IMR-90 (cell line): ENCODE results near the gene ARID5A. TPM values are rescaled to one million over a fixed set of nuclear protein-coding genes. Genes with fewer than 3 reads are reported as not detected.

Experiments
- ATAC-seq: fragments of 200-7000 bp; cut with Tn5 transposase; 2 replicates; pipeline ENCODE4 v1.9.1; 2020; ENCODE audit warnings: low read depth, mild to moderate bottlenecking, moderate library complexity
- BruUV-seq: library from RNA; stranded (reverse); fragments of 400-500 nt; replicated peaks from 2 replicates; lab custom pipeline; 2021; lab: Mats Ljungman, UMichigan
- CTCF ChIA-PET: fragments of 300-600 bp; formaldehyde crosslinking; extraction: SDS; loops from one replicate; lab custom pipeline; 2021; ENCODE audit warnings: antibody characterized with exemption; lab: Yijun Ruan, JAX
- POLR2A ChIA-PET: fragments of 300-600 bp; sonication (Branson Sonifier 250); formaldehyde crosslinking; loops from one replicate; lab custom pipeline; 2022; ENCODE audit warnings: antibody characterized with exemption; ENCODE audit not compliant: unreplicated experiment; lab: Charles Lee
- DNase-seq: peaks from one replicate; pipeline ENCODE4 v3.0.0; 2013
- H2AFZ ChIP-seq: replicated peaks from 2 replicates; pipeline ENCODE3; 2013; ENCODE audit warnings: low read length, mild to moderate bottlenecking; ENCODE audit not compliant: poor library complexity
- H2AK5ac ChIP-seq: 2 replicates; pipeline ENCODE4 v1.6.1; 2013; ENCODE audit warnings: low read depth, low read length, inconsistent platforms
- H2AK9ac ChIP-seq: replicated peaks from 2 replicates; pipeline ENCODE3; 2013; ENCODE audit warnings: mild to moderate bottlenecking, low read depth, low read length, moderate library complexity; ENCODE audit not compliant: poor library complexity
- H2BK120ac ChIP-seq: 2 replicates; pipeline ENCODE4 v1.6.1; 2013; ENCODE audit warnings: low read depth, low read length, inconsistent platforms
- H2BK15ac ChIP-seq: 3 replicates; pipeline ENCODE4 v1.6.1; 2013; ENCODE audit warnings: low read depth, low read length, inconsistent platforms
- H2BK20ac ChIP-seq: 2 replicates; pipeline ENCODE4 v1.6.1; 2013; ENCODE audit warnings: low read depth, mild to moderate bottlenecking, inconsistent platforms, low read length, moderate library complexity
- H2BK5ac ChIP-seq: 2 replicates; pipeline ENCODE4 v1.6.1; 2013; ENCODE audit warnings: mild to moderate bottlenecking, low read depth, low read length, inconsistent platforms; ENCODE audit not compliant: poor library complexity, severe bottlenecking
- H3K14ac ChIP-seq: replicated peaks from 2 replicates; pipeline ENCODE4 v1.6.1; 2013; ENCODE audit warnings: low read depth, low read length, inconsistent platforms
- H3K18ac ChIP-seq: 2 replicates; pipeline ENCODE4 v1.6.1; 2013; ENCODE audit warnings: low read depth, low read length, control low read depth
- H3K23ac ChIP-seq: 2 replicates; pipeline ENCODE4 v1.6.1; 2013; ENCODE audit warnings: low read depth, low read length, inconsistent platforms
- H3K27ac ChIP-seq: 2 replicates; pipeline ENCODE4 v1.5.1; 2013; ENCODE audit warnings: mild to moderate bottlenecking, control low read depth, low read length; ENCODE audit not compliant: insufficient read depth
- H3K27me3 ChIP-seq: 2 replicates; pipeline ENCODE4 v1.6.1; 2013; ENCODE audit warnings: low read length; ENCODE audit not compliant: control insufficient read depth, insufficient read depth
- H3K36me3 ChIP-seq: 2 replicates; pipeline ENCODE4 v1.6.1; 2013; ENCODE audit warnings: low read length, mixed read lengths; ENCODE audit not compliant: control insufficient read depth, insufficient read depth
- H3K4ac ChIP-seq: 2 replicates; pipeline ENCODE4 v1.6.1; 2013; ENCODE audit warnings: low read depth, low read length, inconsistent platforms
- H3K4me1 ChIP-seq: 2 replicates; pipeline ENCODE4 v1.6.1; 2013; ENCODE audit warnings: low read length, mixed read lengths; ENCODE audit not compliant: control insufficient read depth, insufficient read depth
- H3K4me2 ChIP-seq: 2 replicates; pipeline ENCODE4 v1.6.1; 2013; ENCODE audit warnings: low read depth, mild to moderate bottlenecking, control low read depth, low read length, moderate library complexity
- H3K4me3 ChIP-seq: 2 replicates; pipeline ENCODE4 v1.5.1; 2013; ENCODE audit warnings: low read depth, mild to moderate bottlenecking, control low read depth, low read length, moderate library complexity; ENCODE audit not compliant: insufficient read depth
- H3K56ac ChIP-seq: 2 replicates; pipeline ENCODE4 v1.6.1; 2013; ENCODE audit warnings: low read length, inconsistent platforms; ENCODE audit not compliant: insufficient read depth; ENCODE audit errors: extremely low read depth
- H3K79me1 ChIP-seq, 2 experiments: 2 replicates each; pipeline ENCODE4 v1.6.1; 2013; ENCODE audit warnings: low read length in 2 of 2, inconsistent platforms in 1 of 2, low read depth in 1 of 2
- H3K9ac ChIP-seq: 2 replicates; pipeline ENCODE4 v1.6.1; 2013; ENCODE audit warnings: low read depth, low read length, control low read depth
- H3K9me1 ChIP-seq: 2 replicates; pipeline ENCODE4 v1.6.1; 2013; ENCODE audit warnings: low read length, inconsistent platforms; ENCODE audit not compliant: insufficient read depth
- H3K9me3 ChIP-seq: 2 replicates; pipeline ENCODE4 v1.6.1; 2013; ENCODE audit warnings: low read length; ENCODE audit not compliant: control insufficient read depth, insufficient read depth
- H4K20me1 ChIP-seq: 2 replicates; pipeline ENCODE4 v1.6.1; 2013; ENCODE audit warnings: low read length, inconsistent platforms; ENCODE audit not compliant: insufficient read depth
- H4K5ac ChIP-seq: 2 replicates; pipeline ENCODE4 v1.6.1; 2013; ENCODE audit warnings: mild to moderate bottlenecking, low read depth, low read length, control low read depth
- H4K8ac ChIP-seq, 2 experiments: 2 replicates each; pipeline ENCODE4 v1.6.1; 2013; ENCODE audit warnings: low read depth in 2 of 2, low read length in 2 of 2, control low read depth in 1 of 2, inconsistent platforms in 1 of 2
- H4K91ac ChIP-seq: 2 replicates; pipeline ENCODE4 v1.6.1; 2013; ENCODE audit warnings: low read depth, low read length, inconsistent platforms; ENCODE audit not compliant: insufficient read depth
- BHLHE40 ChIP-seq: fragments of 150-350 bp; IDR thresholded peaks from 2 replicates; pipeline ENCODE4 v1.6.1; 2016; ENCODE audit warnings: mild to moderate bottlenecking, low read depth, low read length
- CEBPB ChIP-seq: IDR thresholded peaks from 2 replicates; pipeline ENCODE4 v1.6.1; 2012; ENCODE audit warnings: low read depth, low read length, improper control_type of control experiment
- CHD1 ChIP-seq: IDR thresholded peaks from 2 replicates; pipeline ENCODE4 v1.6.1; 2012; ENCODE audit warnings: low read depth, low read length, improper control_type of control experiment
- FOS ChIP-seq: fragments of 150-350 bp; IDR thresholded peaks from 2 replicates; pipeline ENCODE4 v1.6.1; 2016; ENCODE audit warnings: low read depth, low read length
- MAFK ChIP-seq: IDR thresholded peaks from 2 replicates; pipeline ENCODE4 v1.6.1; 2012; ENCODE audit warnings: low read depth, low read length, improper control_type of control experiment
- MAZ ChIP-seq: IDR thresholded peaks from 2 replicates; pipeline ENCODE4 v1.6.1; 2012; ENCODE audit warnings: low read depth, mild to moderate bottlenecking, low read length, improper control_type of control experiment, moderate library complexity, borderline replicate concordance
- MXI1 ChIP-seq: IDR thresholded peaks from 2 replicates; pipeline ENCODE4 v1.6.1; 2012; ENCODE audit warnings: low read depth, mild to moderate bottlenecking, low read length, moderate library complexity, borderline replicate concordance
- NFE2L2 ChIP-seq: fragments of 150-350 bp; IDR thresholded peaks from 2 replicates; pipeline ENCODE4 v1.6.1; 2016; ENCODE audit warnings: low read depth, mild to moderate bottlenecking, low read length
- POLR2A ChIP-seq: IDR thresholded peaks from 2 replicates; pipeline ENCODE4 v1.6.1; 2012; ENCODE audit warnings: mild to moderate bottlenecking, low read depth, low read length
- RAD21 ChIP-seq: IDR thresholded peaks from 2 replicates; pipeline ENCODE4 v1.6.1; 2012; ENCODE audit warnings: low read length, improper control_type of control experiment
- RCOR1 ChIP-seq: IDR thresholded peaks from 2 replicates; pipeline ENCODE4 v1.6.1; 2012; ENCODE audit warnings: mild to moderate bottlenecking, low read length, improper control_type of control experiment; ENCODE audit not compliant: insufficient replicate concordance
- RFX5 ChIP-seq: IDR thresholded peaks from 2 replicates; pipeline ENCODE4 v1.8.0; 2012; ENCODE audit warnings: low read depth, mild to moderate bottlenecking, low read length, moderate library complexity
- SMC3 ChIP-seq: fragments of 150-350 bp; IDR thresholded peaks from 2 replicates; pipeline ENCODE4 v1.6.1; 2016; ENCODE audit warnings: low read depth, mild to moderate bottlenecking, antibody characterized with exemption, low read length, moderate library complexity
- WGBS, 2 experiments: methylation state at CpG; one replicate each; pipeline versions ENCODE4 v1.1.5 to v1.1.7; 2013; ENCODE audit warnings: missing lambda C conversion rate in 2 of 2; ENCODE audit not compliant: insufficient read length in 1 of 2; ENCODE audit errors: extremely low coverage in 2 of 2; 5-methylcytosine and 5-hydroxymethylcytosine counted together
- dilution Hi-C: fragments of 300-500 bp; cut with HindIII; formaldehyde crosslinking; loops from one replicate; pipeline ENCODE4 v1.14.3; 2018; ENCODE audit warnings: low sequenced_read_pairs; ENCODE audit not compliant: unreplicated experiment
- in situ Hi-C: fragments of 300-500 bp; cut with MboI; formaldehyde crosslinking; loops from 3 replicates; pipeline ENCODE4 v1.14.3; 2019; ENCODE audit warnings: low sequenced_read_pairs, inconsistent platforms, mixed read lengths
- intact Hi-C: fragments of 100-400 bp; cut with micrococcal nuclease; formaldehyde crosslinking; loops from 2 replicates; pipeline ENCODE4 v1.10.0; 2022
- polyA plus RNA-seq, 3 experiments: library from polyadenylated mRNA; depleted of rRNA; stranded (reverse); fragments of >200 nt; gene quantifications; 2 replicates each; pipeline ENCODE4 v1.2.3, GENCODE V29; 2012; ENCODE audit warnings: low replicate concordance in 1 of 3
- total RNA-seq: library from RNA; depleted of rRNA; stranded (reverse); fragments of >200 nt; gene quantifications from 2 replicates; pipeline ENCODE4 v1.2.3, GENCODE V29; 2012
- TF ChIP-seq, protein P1 (sequence below): fragments of 150-350 bp; IDR thresholded peaks from 2 replicates; pipeline ENCODE4 v1.6.1; 2016; ENCODE audit warnings: low read depth, mild to moderate bottlenecking, low read length, moderate library complexity, borderline replicate concordance
- TF ChIP-seq, protein P2 (sequence below): conservative IDR thresholded peaks from 2 replicates; pipeline ENCODE4 v1.5.1; 2012; ENCODE audit warnings: mild to moderate bottlenecking, low read depth, low read length, improper control_type of control experiment
- TF ChIP-seq, protein P3 (sequence below): fragments of 150-350 bp; IDR thresholded peaks from 2 replicates; pipeline ENCODE4 v1.6.1; 2017; ENCODE audit warnings: mild to moderate bottlenecking, antibody characterized with exemption, low read length, low read depth

Gene ARID5A
- total and polyA plus RNA-seq, 2 of the 4 experiments (the other 2 are of a cell fraction), result 2.3 to 6.7 TPM

DNA sequence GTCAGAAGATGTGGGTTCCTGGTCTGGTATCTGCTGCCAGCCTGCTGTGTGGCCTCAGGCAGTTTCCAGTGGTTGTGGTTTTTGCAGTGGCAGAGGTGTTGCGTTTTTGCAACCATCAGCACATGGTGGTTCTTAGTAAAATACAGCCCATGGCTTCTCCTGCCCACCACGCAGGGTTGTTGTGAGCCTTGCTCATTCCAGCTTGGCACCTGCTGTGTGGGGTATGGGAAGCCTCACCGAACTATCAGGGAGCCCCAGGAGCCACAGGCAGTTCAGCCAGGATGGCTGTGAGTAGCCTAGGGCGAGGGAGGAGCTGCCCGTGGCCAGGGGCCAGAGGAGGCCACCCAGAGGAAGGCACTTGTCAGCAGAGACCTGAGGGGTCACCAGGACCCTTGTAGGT lies 9.8 kb downstream of the ARID5A start:
- Histone ChIP-seq H2AK9ac (no peak overlapping the region), H2AK5ac (no peak overlapping the region), H3K9ac (no peak overlapping the region), H3K14ac (no peak overlapping the region), H3K4ac (no peak overlapping the region), H3K36me3 (peaks cover 24% of the 10 kb centered on the region), H2BK5ac (no peak overlapping the region), H3K9me1 (peaks cover 1% of the 10 kb centered on the region; the same call in 1 of the 2 replicates), H3K4me1 (peaks cover 9% of the 10 kb centered on the region; the same call in 1 of the 2 replicates), H3K23ac (no peak overlapping the region), H3K27me3 (no peaks in the 10 kb centered on the region), H3K9me3 (no peaks in the 10 kb centered on the region), H4K91ac (no peak overlapping the region), H4K8ac (no peak overlapping the region), H4K20me1 (peaks cover 10% of the 10 kb centered on the region), H2BK120ac (no peak overlapping the region), H2AFZ (no peak overlapping the region), H3K4me3 (no peak overlapping the region), H2BK15ac (no peak overlapping the region), H3K4me2 (no peak overlapping the region), H3K18ac (no peak overlapping the region), H3K27ac (no peak overlapping the region), H2BK20ac (no peak overlapping the region), H4K5ac (no peak overlapping the region), H3K56ac (no peak overlapping the region), H3K79me1 (peaks cover 20 to 24% of the 10 kb centered on the region in 2 experiments)
- no TSS peak for BruUV-seq
- ChIA-PET CTCF (no interaction called here), POLR2A (no interaction called here)
- dilution Hi-C loops (no loop called here), intact Hi-C loops (no loop called here), in situ Hi-C loops (no loop called here)
- TF ChIP-seq POLR2A (no peak), CHD1 (no peak), RCOR1 (no peak), MAZ (no peak), RFX5 (no peak), MXI1 (no peak), CEBPB (no peak), RAD21 (no peak), MAFK (no peak), BHLHE40 (no peak), FOS (no peak), NFE2L2 (no peak), SMC3 (no peak)
- TF ChIP-seq, protein P1, sequence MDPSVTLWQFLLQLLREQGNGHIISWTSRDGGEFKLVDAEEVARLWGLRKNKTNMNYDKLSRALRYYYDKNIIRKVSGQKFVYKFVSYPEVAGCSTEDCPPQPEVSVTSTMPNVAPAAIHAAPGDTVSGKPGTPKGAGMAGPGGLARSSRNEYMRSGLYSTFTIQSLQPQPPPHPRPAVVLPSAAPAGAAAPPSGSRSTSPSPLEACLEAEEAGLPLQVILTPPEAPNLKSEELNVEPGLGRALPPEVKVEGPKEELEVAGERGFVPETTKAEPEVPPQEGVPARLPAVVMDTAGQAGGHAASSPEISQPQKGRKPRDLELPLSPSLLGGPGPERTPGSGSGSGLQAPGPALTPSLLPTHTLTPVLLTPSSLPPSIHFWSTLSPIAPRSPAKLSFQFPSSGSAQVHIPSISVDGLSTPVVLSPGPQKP, result no peak
- TF ChIP-seq, protein P2, sequence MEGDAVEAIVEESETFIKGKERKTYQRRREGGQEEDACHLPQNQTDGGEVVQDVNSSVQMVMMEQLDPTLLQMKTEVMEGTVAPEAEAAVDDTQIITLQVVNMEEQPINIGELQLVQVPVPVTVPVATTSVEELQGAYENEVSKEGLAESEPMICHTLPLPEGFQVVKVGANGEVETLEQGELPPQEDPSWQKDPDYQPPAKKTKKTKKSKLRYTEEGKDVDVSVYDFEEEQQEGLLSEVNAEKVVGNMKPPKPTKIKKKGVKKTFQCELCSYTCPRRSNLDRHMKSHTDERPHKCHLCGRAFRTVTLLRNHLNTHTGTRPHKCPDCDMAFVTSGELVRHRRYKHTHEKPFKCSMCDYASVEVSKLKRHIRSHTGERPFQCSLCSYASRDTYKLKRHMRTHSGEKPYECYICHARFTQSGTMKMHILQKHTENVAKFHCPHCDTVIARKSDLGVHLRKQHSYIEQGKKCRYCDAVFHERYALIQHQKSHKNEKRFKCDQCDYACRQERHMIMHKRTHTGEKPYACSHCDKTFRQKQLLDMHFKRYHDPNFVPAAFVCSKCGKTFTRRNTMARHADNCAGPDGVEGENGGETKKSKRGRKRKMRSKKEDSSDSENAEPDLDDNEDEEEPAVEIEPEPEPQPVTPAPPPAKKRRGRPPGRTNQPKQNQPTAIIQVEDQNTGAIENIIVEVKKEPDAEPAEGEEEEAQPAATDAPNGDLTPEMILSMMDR, result no peak
- TF ChIP-seq, protein P3, sequence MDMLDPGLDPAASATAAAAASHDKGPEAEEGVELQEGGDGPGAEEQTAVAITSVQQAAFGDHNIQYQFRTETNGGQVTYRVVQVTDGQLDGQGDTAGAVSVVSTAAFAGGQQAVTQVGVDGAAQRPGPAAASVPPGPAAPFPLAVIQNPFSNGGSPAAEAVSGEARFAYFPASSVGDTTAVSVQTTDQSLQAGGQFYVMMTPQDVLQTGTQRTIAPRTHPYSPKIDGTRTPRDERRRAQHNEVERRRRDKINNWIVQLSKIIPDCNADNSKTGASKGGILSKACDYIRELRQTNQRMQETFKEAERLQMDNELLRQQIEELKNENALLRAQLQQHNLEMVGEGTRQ, result no peak
- 89% methylated on average over 3 of the region's 5 CpGs; no CpG with 5 or more reads in 1 of the 2 experiments for WGBS, 2 experiments
- no peak for ATAC-seq
- no peak for DNase-seq
